Mesenchymal stem cell (in vitro differentiated cells and primary cell): ENCODE results near the gene ARHGEF4.

Experiments used
- DNase-seq: peaks from one replicate; pipeline ENCODE4 v3.0.0-alpha.2; 2013
- H2AFZ ChIP-seq: one replicate; pipeline ENCODE4 v1.6.1; 2013; ENCODE audit warnings: low read depth, mild to moderate bottlenecking, control low read depth, inconsistent platforms, low read length, moderate library complexity
- H2AK5ac ChIP-seq: 2 replicates; pipeline ENCODE4 v1.6.1; 2013; ENCODE audit warnings: low read length, moderate library complexity, mild to moderate bottlenecking, inconsistent platforms; ENCODE audit not compliant: severe bottlenecking
- H2BK120ac ChIP-seq: one replicate; pipeline ENCODE4 v1.6.1; 2013; ENCODE audit warnings: low read depth, mild to moderate bottlenecking, inconsistent platforms, low read length, moderate library complexity
- H2BK12ac ChIP-seq, 2 experiments: one replicate each; pipeline ENCODE4 v1.6.1; 2013; ENCODE audit warnings: inconsistent platforms in 2 of 2, low read length in 2 of 2, mild to moderate bottlenecking in 2 of 2, moderate library complexity in 2 of 2, control low read depth in 1 of 2
- H2BK15ac ChIP-seq: one replicate; pipeline ENCODE4 v1.6.1; 2013; ENCODE audit warnings: mild to moderate bottlenecking, low read depth, inconsistent platforms; ENCODE audit not compliant: poor library complexity, severe bottlenecking
- H2BK5ac ChIP-seq: 2 replicates; pipeline ENCODE4 v1.6.1; 2013; ENCODE audit warnings: low read depth, mild to moderate bottlenecking, low read length, control low read depth, inconsistent platforms; ENCODE audit not compliant: poor library complexity, severe bottlenecking
- H3K14ac ChIP-seq, 2 experiments: one replicate each; pipeline ENCODE4 v1.6.1; 2013; ENCODE audit warnings: inconsistent platforms in 2 of 2, low read length in 2 of 2, control low read depth in 1 of 2, mild to moderate bottlenecking in 1 of 2, moderate library complexity in 1 of 2
- H3K18ac ChIP-seq, 2 experiments: one replicate each; pipeline ENCODE4 v1.6.1; 2013; ENCODE audit warnings: inconsistent platforms in 2 of 2, low read length in 2 of 2, control low read depth in 1 of 2, low read depth in 1 of 2, mild to moderate bottlenecking in 1 of 2
- H3K23ac ChIP-seq, 2 experiments: one replicate each; pipeline ENCODE4 v1.6.1; 2013; ENCODE audit warnings: inconsistent platforms in 2 of 2, low read length in 2 of 2, mild to moderate bottlenecking in 2 of 2, moderate library complexity in 2 of 2, control low read depth in 1 of 2
- H3K27ac ChIP-seq: 2 replicates; pipeline ENCODE4 v1.5.1; 2013; ENCODE audit warnings: mild to moderate bottlenecking, moderate library complexity, low read length, control low read depth, inconsistent platforms; ENCODE audit not compliant: poor library complexity, severe bottlenecking
- H3K27me3 ChIP-seq, 2 experiments: 2 replicates each; pipeline versions ENCODE4 v1.6.1 to v1.7.0; 2013; ENCODE audit warnings: low read length in 2 of 2, mild to moderate bottlenecking in 2 of 2, moderate library complexity in 2 of 2, control low read depth in 1 of 2, inconsistent platforms in 1 of 2; ENCODE audit not compliant: control insufficient read depth in 1 of 2, insufficient read depth in 1 of 2
- H3K36me3 ChIP-seq, 2 experiments: 2 replicates each; pipeline versions ENCODE4 v1.6.1 to v1.7.0; 2013; ENCODE audit warnings: low read length in 2 of 2, control low read depth in 1 of 2, inconsistent platforms in 1 of 2, low read depth in 1 of 2, mild to moderate bottlenecking in 1 of 2; ENCODE audit not compliant: insufficient read depth in 2 of 2, control insufficient read depth in 1 of 2
- H3K4ac ChIP-seq, 2 experiments: one replicate each; pipeline ENCODE4 v1.6.1; 2013; ENCODE audit warnings: inconsistent platforms in 2 of 2, low read length in 2 of 2, mild to moderate bottlenecking in 2 of 2, moderate library complexity in 2 of 2, control low read depth in 1 of 2, low read depth in 1 of 2
- H3K4me1 ChIP-seq: 2 replicates; pipeline ENCODE4 v1.6.1; 2013; ENCODE audit warnings: low read depth, low read length, control low read depth; ENCODE audit not compliant: control insufficient read depth, insufficient read depth
- H3K4me2 ChIP-seq: 2 replicates; pipeline ENCODE4 v1.6.1; 2013; ENCODE audit warnings: low read length, mild to moderate bottlenecking, inconsistent platforms; ENCODE audit not compliant: poor library complexity, severe bottlenecking
- H3K4me3 ChIP-seq, 2 experiments: 2 replicates each; pipeline versions ENCODE4 v1.5.1 to v1.7.0; 2013; ENCODE audit warnings: low read length in 2 of 2, mild to moderate bottlenecking in 2 of 2, control low read depth in 1 of 2, low read depth in 1 of 2; ENCODE audit not compliant: insufficient read depth in 1 of 2
- H3K79me1 ChIP-seq: replicated peaks from 2 replicates; pipeline ENCODE4 v1.6.1; 2013; ENCODE audit warnings: mild to moderate bottlenecking, control low read depth, low read length, inconsistent platforms; ENCODE audit not compliant: poor library complexity, severe bottlenecking
- H3K9ac ChIP-seq: 2 replicates; pipeline ENCODE4 v1.7.0; 2013; ENCODE audit warnings: mild to moderate bottlenecking, low read length, moderate library complexity
- H3K9me3 ChIP-seq: 2 replicates; pipeline ENCODE4 v1.7.0; 2013; ENCODE audit warnings: mild to moderate bottlenecking, low read length; ENCODE audit not compliant: control insufficient read depth
- H4K8ac ChIP-seq: one replicate; pipeline ENCODE4 v1.6.1; 2013; ENCODE audit warnings: inconsistent platforms, mild to moderate bottlenecking, low read length, moderate library complexity
- H4K91ac ChIP-seq: one replicate; pipeline ENCODE4 v1.6.1; 2013; ENCODE audit warnings: mild to moderate bottlenecking, low read length, inconsistent platforms
- WGBS: methylation state at CpG from one replicate; pipeline ENCODE4 v1.1.7; 2013; ENCODE audit warnings: mixed read lengths; 5-methylcytosine and 5-hydroxymethylcytosine counted together

Gene ARHGEF4

DNA sequence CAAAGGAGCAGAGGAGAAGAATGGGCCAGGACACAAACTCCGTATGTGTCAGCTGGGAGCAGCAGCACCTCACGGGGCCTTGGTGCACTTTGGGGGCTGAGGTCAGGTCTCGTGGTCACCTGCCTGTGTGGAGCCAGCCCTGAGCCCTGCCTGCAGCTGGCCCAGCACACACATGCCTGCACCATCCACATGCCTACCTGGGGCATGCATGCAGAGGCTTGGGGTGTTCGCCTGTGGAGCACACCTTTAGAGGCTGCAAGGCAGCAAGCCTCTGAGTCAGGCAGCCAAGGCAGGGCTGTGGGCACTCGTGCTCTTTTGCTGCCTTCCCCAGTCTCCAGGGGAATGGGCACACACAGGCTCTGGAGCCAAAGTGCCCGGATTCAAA lies 36.0 kb downstream of the ARHGEF4 start:
- no peak for DNase-seq
- H3K79me1 ChIP-seq: no peaks in the 10 kb centered on the region
- H3K4ac ChIP-seq: no peak overlapping the region
- WGBS: 63% methylated on average over 6 of the region's 6 CpGs
- no peak overlapping the region for H3K23ac ChIP-seq
- no peak overlapping the region for H3K9ac ChIP-seq
- no peak overlapping the region for H2AFZ ChIP-seq
- no peak overlapping the region for H4K91ac ChIP-seq
- H3K9me3 ChIP-seq: no peaks in the 10 kb centered on the region
- H2BK15ac ChIP-seq: no peak overlapping the region
- no peak overlapping the region for H3K14ac ChIP-seq
- peaks cover 39 to 55% of the 10 kb centered on the region in 2 experiments for H3K27me3 ChIP-seq
- H2AK5ac ChIP-seq: no peak overlapping the region
- H2BK120ac ChIP-seq: no peak overlapping the region
- H3K36me3 ChIP-seq: no peaks in the 10 kb centered on the region
- H4K8ac ChIP-seq: no peak overlapping the region
- H3K18ac ChIP-seq: no peak overlapping the region
- no peak overlapping the region for H3K27ac ChIP-seq
- no peak overlapping the region for H2BK5ac ChIP-seq
- H3K4me1 ChIP-seq: no peaks in the 10 kb centered on the region
- no peak overlapping the region for H2BK12ac ChIP-seq
- no peak overlapping the region for H3K4me2 ChIP-seq
- no peak overlapping the region for H3K4me3 ChIP-seq

DNA sequence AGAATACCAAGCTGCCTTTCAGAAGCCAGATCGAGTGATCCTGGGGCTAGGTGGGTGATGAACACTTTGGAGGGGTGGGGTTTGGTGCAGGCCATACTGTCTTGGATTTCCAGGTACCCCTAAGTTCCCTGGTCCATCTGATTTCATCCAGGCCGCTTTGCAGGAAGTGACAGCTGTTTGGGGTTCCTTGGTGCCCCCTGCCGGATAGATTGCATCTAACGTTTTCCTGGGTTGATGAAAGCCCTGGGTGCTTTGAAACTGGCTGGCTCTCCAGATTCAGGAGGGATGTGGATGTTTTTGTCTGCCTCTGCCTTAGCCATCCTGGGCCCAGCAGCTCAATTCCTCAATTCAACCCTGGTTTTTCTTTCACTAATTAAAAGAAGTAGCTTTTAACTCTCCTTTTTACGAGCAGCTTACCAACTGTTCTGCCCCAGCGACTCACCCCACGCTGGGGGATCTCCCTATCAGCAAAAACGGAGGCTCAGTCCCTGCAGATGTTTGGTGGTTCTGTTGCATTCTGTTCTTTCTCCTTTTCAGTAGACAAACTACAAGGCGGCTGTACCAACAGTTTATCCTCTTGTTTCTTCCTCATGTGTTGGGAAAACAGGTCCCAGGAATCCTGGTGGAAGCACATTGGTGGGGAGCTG lies 37.1 kb downstream of the ARHGEF4 start:
- Histone ChIP-seq H3K14ac (no peak overlapping the region), H3K79me1 (no peaks in the 10 kb centered on the region), H3K18ac (no peak overlapping the region), H3K27ac (no peak overlapping the region), H2BK5ac (no peak overlapping the region), H4K91ac (no peak overlapping the region), H3K4me2 (no peak overlapping the region), H3K36me3 (no peaks in the 10 kb centered on the region), H2AK5ac (no peak overlapping the region), H3K27me3 (peaks cover 36 to 51% of the 10 kb centered on the region in 2 experiments), H4K8ac (no peak overlapping the region), H3K4me1 (no peaks in the 10 kb centered on the region), H2BK15ac (no peak overlapping the region), H2BK120ac (no peak overlapping the region), H3K23ac (no peak overlapping the region), H2BK12ac (no peak overlapping the region), H2AFZ (no peak overlapping the region), H3K9ac (no peak overlapping the region), H3K9me3 (peaks cover 4% of the 10 kb centered on the region), H3K4ac (no peak overlapping the region), H3K4me3 (no peak overlapping the region)
- 39% methylated on average over 9 of the region's 9 CpGs for WGBS
- DNase-seq: peak; percentile 47

GRCh38 chr2:130874512-130874911 lies 37.8 kb downstream of the ARHGEF4 start:
- peaks cover 4% of the 10 kb centered on the region for H3K9me3 ChIP-seq
- no peak overlapping the region for H3K9ac ChIP-seq
- no peak overlapping the region for H3K4me3 ChIP-seq
- DNase-seq: no peak
- no peak overlapping the region for H2BK12ac ChIP-seq
- H3K27me3 ChIP-seq: peaks cover 33 to 44% of the 10 kb centered on the region in 2 experiments
- no peak overlapping the region for H3K18ac ChIP-seq
- no peak overlapping the region for H3K27ac ChIP-seq
- no peak overlapping the region for H3K14ac ChIP-seq
- no peak overlapping the region for H2BK120ac ChIP-seq
- H3K36me3 ChIP-seq: no peaks in the 10 kb centered on the region
- H2AK5ac ChIP-seq: no peak overlapping the region
- H3K79me1 ChIP-seq: no peaks in the 10 kb centered on the region
- no peaks in the 10 kb centered on the region for H3K4me1 ChIP-seq
- no peak overlapping the region for H2BK5ac ChIP-seq
- no peak overlapping the region for H4K91ac ChIP-seq
- no peak overlapping the region for H2AFZ ChIP-seq
- no peak overlapping the region for H3K4ac ChIP-seq
- no peak overlapping the region for H3K23ac ChIP-seq
- no CpG with 5 or more reads among the region's 3 CpGs for WGBS
- H2BK15ac ChIP-seq: no peak overlapping the region
- no peak overlapping the region for H3K4me2 ChIP-seq
- no peak overlapping the region for H4K8ac ChIP-seq

DNA sequence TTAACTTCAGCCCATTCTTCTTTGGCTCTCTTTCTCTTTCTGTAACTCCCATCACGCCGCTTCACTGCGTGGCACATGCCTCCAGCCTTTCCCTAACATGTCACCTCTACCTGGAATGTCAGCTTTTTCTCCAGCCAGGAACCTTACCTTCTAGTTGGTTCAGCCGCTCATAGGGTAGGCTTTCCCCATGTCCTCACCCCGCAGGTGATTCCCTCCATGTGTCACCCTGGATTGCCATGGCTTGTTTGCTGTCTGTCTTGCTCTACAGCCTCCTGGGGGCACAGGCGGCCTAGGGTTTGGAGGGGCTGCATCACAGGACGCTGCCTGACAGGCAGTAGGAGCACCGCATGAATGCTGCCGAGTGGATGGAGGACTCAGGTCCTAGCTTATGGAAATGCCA lies 39.2 kb downstream of the ARHGEF4 start:
- DNase-seq: no peak
- Histone ChIP-seq H2BK15ac (no peak overlapping the region), H4K8ac (no peak overlapping the region), H3K79me1 (no peaks in the 10 kb centered on the region), H2AK5ac (no peak overlapping the region), H3K23ac (no peak overlapping the region), H3K14ac (no peak overlapping the region), H2BK120ac (no peak overlapping the region), H3K36me3 (no peaks in the 10 kb centered on the region), H4K91ac (no peak overlapping the region), H3K27me3 (peaks cover 22 to 36% of the 10 kb centered on the region in 2 experiments), H3K4me2 (no peak overlapping the region), H3K4ac (no peak overlapping the region), H3K18ac (no peak overlapping the region), H3K27ac (no peak overlapping the region), H3K4me1 (no peaks in the 10 kb centered on the region), H2AFZ (no peak overlapping the region), H3K9ac (no peak overlapping the region), H2BK5ac (no peak overlapping the region), H3K9me3 (peaks cover 4% of the 10 kb centered on the region), H3K4me3 (no peak overlapping the region), H2BK12ac (no peak overlapping the region)
- 86% methylated on average over 9 of the region's 9 CpGs for WGBS
